ENCODE results near the gene SUSD1. TPM values are rescaled to one million over a fixed set of nuclear protein-coding genes. Genes with fewer than 3 reads are reported as not detected.

SUSD1 gene
- total RNA-seq, 2 experiments from 2014 or later, result 0.32 TPM; not detected in 1

- peaks cover 13% of the 10 kb centered on the region for H3K4me1 ChIP-seq (ENCODE audit: insufficient read depth, low read length, poor library complexity, severe bottlenecking)
- TF ChIP-seq EZH2phosphoT487 (IDR thresholded peaks at IDR 0.05; ENCODE audit: borderline replicate concordance, low read depth, low read length) (no peak), CTCF (conservative IDR thresholded peaks at IDR 0.05; ENCODE audit: low read length) (no peak)
- no peaks in the 10 kb centered on the region for H3K9me3 ChIP-seq (ENCODE audit: low read length)
- no peak overlapping the region for H3K27ac ChIP-seq (ENCODE audit: low read depth, low read length, poor library complexity, severe bottlenecking)
- H4K20me1 ChIP-seq (ENCODE audit: insufficient read depth, low read length), result no peaks in the 10 kb centered on the region
- ChIA-PET CTCF (ENCODE audit: unreplicated experiment) (no interaction called here), POLR2A (interaction anchor here (1.0 kb wide), 1 partner anchor 38 kb away, joined by 4 read pairs; no protein-coding TSS in a partner anchor)
- H3K4me2 ChIP-seq (ENCODE audit: low read length), result peak overlapping the region; percentile 22
- no peaks in the 10 kb centered on the region for H3K79me2 ChIP-seq (ENCODE audit: insufficient read depth, low read depth, low read length)
- H3K36me3 ChIP-seq (ENCODE audit: insufficient read depth, low read length), result no peaks in the 10 kb centered on the region
- H2AFZ ChIP-seq (ENCODE audit: low read length), result no peak overlapping the region
- no peak overlapping the region for H3K4me3 ChIP-seq (ENCODE audit: low read depth, low read length, poor library complexity, severe bottlenecking)
- H3K9me2 ChIP-seq (ENCODE audit: insufficient read depth, low read length), result no peaks in the 10 kb centered on the region
- intact Hi-C loops (cut with micrococcal nuclease; ENCODE audit: unreplicated experiment), result no loop called here
- DNase-seq (ENCODE audit: low spot score), result peak; percentile 13
- no TSS peak for BruUV-seq (replicated peaks)
Measured at GRCh38 chr9:112032009-112032408, 143.1 kb downstream of the SUSD1 start.

GRCh38 chr9:112031400-112031799 lies 143.7 kb downstream of the SUSD1 start:
- no peak for TF ChIP-seq CTCF (conservative IDR thresholded peaks at IDR 0.05; ENCODE audit: low read length)
- TF ChIP-seq EZH2phosphoT487 (IDR thresholded peaks at IDR 0.05; ENCODE audit: borderline replicate concordance, low read depth, low read length), result no peak
- H3K9me2 ChIP-seq (ENCODE audit: insufficient read depth, low read length), result no peaks in the 10 kb centered on the region
- H3K27ac ChIP-seq (ENCODE audit: low read depth, low read length, poor library complexity, severe bottlenecking), result no peak overlapping the region
- intact Hi-C loops (cut with micrococcal nuclease; ENCODE audit: unreplicated experiment), result no loop called here
- POLR2A ChIA-PET, result interaction anchor here (1.0 kb wide), 2 partner anchors 15 to 38 kb away, joined by 3 to 4 read pairs; no protein-coding TSS in a partner anchor
- CTCF ChIA-PET (ENCODE audit: unreplicated experiment), result no interaction called here
- no peaks in the 10 kb centered on the region for H3K9me3 ChIP-seq (ENCODE audit: low read length)
- no peak overlapping the region; the same call in 1 of the 2 replicates for H3K4me2 ChIP-seq (ENCODE audit: low read length)
- H3K79me2 ChIP-seq (ENCODE audit: insufficient read depth, low read depth, low read length), result no peaks in the 10 kb centered on the region
- H3K36me3 ChIP-seq (ENCODE audit: insufficient read depth, low read length), result no peaks in the 10 kb centered on the region
- DNase-seq (ENCODE audit: low spot score), result no peak
- no peak overlapping the region for H3K4me3 ChIP-seq (ENCODE audit: low read depth, low read length, poor library complexity, severe bottlenecking)
- H4K20me1 ChIP-seq (ENCODE audit: insufficient read depth, low read length), result no peaks in the 10 kb centered on the region
- peaks cover 13% of the 10 kb centered on the region for H3K4me1 ChIP-seq (ENCODE audit: insufficient read depth, low read length, poor library complexity, severe bottlenecking)
- no peak overlapping the region for H2AFZ ChIP-seq (ENCODE audit: low read length)
- BruUV-seq (replicated peaks), result no TSS peak

GRCh38 chr9:112029921-112030444 lies 145.1 kb downstream of the SUSD1 start:
- BruUV-seq (replicated peaks), result no TSS peak

More at GRCh38 chr9:112029921-112030444, 145.1 kb downstream of the SUSD1 start:
- no peaks in the 10 kb centered on the region for H3K36me3 ChIP-seq (ENCODE audit: insufficient read depth, low read length)
- H3K9me3 ChIP-seq (ENCODE audit: low read length), result no peaks in the 10 kb centered on the region
- H3K4me2 ChIP-seq (ENCODE audit: low read length), result no peak overlapping the region
- TF ChIP-seq CTCF (conservative IDR thresholded peaks at IDR 0.05; ENCODE audit: low read length) (no peak), EZH2phosphoT487 (IDR thresholded peaks at IDR 0.05; ENCODE audit: borderline replicate concordance, low read depth, low read length) (no peak)
- no peak overlapping the region for H3K4me3 ChIP-seq (ENCODE audit: low read depth, low read length, poor library complexity, severe bottlenecking)
- no peak overlapping the region for H3K27ac ChIP-seq (ENCODE audit: low read depth, low read length, poor library complexity, severe bottlenecking)
- no peak overlapping the region for H2AFZ ChIP-seq (ENCODE audit: low read length)
- peaks cover 13% of the 10 kb centered on the region for H3K4me1 ChIP-seq (ENCODE audit: insufficient read depth, low read length, poor library complexity, severe bottlenecking)
- ChIA-PET POLR2A (interaction anchor here (0.7 kb wide), 1 partner anchor 8 kb away, joined by 4 read pairs; no protein-coding TSS in a partner anchor), CTCF (ENCODE audit: unreplicated experiment) (interaction anchor here (0.6 kb wide), 1 partner anchor 601 kb away, joined by 5 read pairs; no protein-coding TSS in a partner anchor)
- DNase-seq (ENCODE audit: low spot score), result no peak
- no peaks in the 10 kb centered on the region for H4K20me1 ChIP-seq (ENCODE audit: insufficient read depth, low read length)
- H3K9me2 ChIP-seq (ENCODE audit: insufficient read depth, low read length), result no peaks in the 10 kb centered on the region
- intact Hi-C loops (cut with micrococcal nuclease; ENCODE audit: unreplicated experiment), result no loop called here
- H3K79me2 ChIP-seq (ENCODE audit: insufficient read depth, low read depth, low read length), result no peaks in the 10 kb centered on the region
